ENCODE data around the gene DERA.

DNA sequence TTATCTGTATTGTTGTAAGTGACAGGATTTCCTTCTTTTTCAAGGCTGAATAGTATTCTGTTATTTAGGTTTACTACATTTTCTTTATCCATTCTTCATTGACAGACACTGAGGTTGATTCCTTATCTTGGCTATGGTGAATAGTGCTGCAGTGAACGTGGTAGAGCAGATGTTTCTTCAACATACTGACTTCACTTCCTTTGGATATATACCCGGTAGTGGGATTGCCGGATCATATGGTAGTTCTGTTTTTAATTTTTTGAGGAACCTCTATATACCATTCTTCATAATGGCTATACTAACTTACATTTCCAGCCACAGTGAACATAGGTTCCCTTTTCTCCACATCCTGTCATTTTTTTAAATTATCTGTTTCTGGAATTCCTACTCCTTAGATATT lies 21.8 kb downstream of the DERA start:
- TF ChIP-seq, protein P1, sequence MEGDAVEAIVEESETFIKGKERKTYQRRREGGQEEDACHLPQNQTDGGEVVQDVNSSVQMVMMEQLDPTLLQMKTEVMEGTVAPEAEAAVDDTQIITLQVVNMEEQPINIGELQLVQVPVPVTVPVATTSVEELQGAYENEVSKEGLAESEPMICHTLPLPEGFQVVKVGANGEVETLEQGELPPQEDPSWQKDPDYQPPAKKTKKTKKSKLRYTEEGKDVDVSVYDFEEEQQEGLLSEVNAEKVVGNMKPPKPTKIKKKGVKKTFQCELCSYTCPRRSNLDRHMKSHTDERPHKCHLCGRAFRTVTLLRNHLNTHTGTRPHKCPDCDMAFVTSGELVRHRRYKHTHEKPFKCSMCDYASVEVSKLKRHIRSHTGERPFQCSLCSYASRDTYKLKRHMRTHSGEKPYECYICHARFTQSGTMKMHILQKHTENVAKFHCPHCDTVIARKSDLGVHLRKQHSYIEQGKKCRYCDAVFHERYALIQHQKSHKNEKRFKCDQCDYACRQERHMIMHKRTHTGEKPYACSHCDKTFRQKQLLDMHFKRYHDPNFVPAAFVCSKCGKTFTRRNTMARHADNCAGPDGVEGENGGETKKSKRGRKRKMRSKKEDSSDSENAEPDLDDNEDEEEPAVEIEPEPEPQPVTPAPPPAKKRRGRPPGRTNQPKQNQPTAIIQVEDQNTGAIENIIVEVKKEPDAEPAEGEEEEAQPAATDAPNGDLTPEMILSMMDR (IDR thresholded peaks at IDR 0.05 in 8 of 11, conservative IDR thresholded peaks at IDR 0.05 in 3 of 11) = no peak
- TF ChIP-seq POLR2A (IDR thresholded peaks at IDR 0.05) (no peak), POLR2AphosphoS5 (IDR thresholded peaks at IDR 0.05) (no peak)
